Measurements from ENCODE around the gene PVALEF. TPM values are rescaled to one million over a fixed set of nuclear protein-coding genes. Genes with fewer than 3 reads are reported as not detected.

The PVALEF gene
- total and polyA plus RNA-seq, 8 donors: 0.11 to 0.74 (median 0.25) TPM; not detected in 2

DNA sequence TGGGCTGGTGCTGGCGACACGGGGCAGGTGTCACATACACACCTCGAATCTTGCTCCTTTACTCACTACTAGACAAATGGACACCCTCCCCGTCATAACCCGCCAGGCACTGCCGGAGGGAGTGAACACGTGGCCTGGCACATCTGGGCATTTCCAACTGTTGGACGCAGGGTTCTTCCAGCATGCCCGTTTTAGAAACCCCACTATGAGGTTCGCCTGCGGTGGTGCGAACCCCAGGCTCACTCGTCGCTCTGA lies 64.3 kb downstream of the PVALEF start:
- peaks cover 0 to 2% of the 10 kb centered on the region in 2 donors for H3K9me3 ChIP-seq
- H3K36me3 ChIP-seq: peaks cover 0 to 59% of the 10 kb centered on the region in 2 donors
- no peak for ATAC-seq
- H3K4me1 ChIP-seq: peaks cover 0 to 19% of the 10 kb centered on the region in 2 donors
- intact Hi-C loops (cut with DNase I): no loop called here
- no peak overlapping the region for H3K4me3 ChIP-seq
- TF ChIP-seq, protein P1, sequence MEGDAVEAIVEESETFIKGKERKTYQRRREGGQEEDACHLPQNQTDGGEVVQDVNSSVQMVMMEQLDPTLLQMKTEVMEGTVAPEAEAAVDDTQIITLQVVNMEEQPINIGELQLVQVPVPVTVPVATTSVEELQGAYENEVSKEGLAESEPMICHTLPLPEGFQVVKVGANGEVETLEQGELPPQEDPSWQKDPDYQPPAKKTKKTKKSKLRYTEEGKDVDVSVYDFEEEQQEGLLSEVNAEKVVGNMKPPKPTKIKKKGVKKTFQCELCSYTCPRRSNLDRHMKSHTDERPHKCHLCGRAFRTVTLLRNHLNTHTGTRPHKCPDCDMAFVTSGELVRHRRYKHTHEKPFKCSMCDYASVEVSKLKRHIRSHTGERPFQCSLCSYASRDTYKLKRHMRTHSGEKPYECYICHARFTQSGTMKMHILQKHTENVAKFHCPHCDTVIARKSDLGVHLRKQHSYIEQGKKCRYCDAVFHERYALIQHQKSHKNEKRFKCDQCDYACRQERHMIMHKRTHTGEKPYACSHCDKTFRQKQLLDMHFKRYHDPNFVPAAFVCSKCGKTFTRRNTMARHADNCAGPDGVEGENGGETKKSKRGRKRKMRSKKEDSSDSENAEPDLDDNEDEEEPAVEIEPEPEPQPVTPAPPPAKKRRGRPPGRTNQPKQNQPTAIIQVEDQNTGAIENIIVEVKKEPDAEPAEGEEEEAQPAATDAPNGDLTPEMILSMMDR (IDR thresholded peaks at IDR 0.05): no peak
- H3K27me3 ChIP-seq: no peaks in the 10 kb centered on the region
- H3K27ac ChIP-seq: no peak overlapping the region
- DNase-seq: no peak

DNA sequence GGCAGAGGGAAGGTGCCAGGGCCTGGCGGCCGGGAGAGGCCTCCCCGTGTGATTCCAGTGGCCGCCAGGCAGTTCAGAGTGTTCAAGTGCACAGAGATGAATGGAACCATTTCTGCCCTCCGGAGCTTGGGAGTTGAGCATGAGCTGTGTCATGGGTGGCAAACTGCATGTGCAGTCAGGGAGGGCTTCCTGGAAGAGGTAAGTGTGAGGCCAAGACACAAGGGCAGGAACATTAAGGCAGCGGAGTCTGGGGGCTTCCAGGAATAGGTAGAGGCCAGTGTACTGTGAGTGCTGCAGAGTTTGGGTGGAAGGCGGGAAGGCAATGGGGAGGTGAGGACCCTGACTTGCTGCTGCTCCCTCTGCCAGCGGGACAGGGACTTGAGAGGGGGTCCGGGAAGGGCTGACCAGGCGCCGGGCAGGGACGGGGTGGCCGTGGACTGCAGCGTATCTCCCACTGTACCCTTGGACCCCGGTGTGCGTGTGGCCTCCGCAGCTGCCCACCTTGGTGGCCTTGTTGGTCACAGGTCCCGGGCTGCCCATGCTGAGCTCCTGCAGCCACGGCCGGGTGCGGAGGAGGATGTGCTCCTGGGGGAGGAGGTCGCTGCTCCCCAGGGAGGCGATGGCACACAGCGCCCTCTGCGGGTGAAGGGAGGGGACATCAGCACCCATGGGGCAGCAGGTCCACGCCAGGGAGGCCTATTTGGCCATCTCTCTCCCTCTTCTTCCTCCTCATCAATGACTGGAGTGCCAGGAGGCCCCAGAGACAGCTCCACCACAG lies 64.9 kb downstream of the PVALEF start:
- DNase-seq: peak in 1 of 4 donors; percentile 76
- Histone ChIP-seq H3K9me3 (peaks cover 0 to 2% of the 10 kb centered on the region in 2 donors), H3K27ac (no peak overlapping the region), H3K36me3 (peaks cover 0 to 60% of the 10 kb centered on the region in 2 donors), H3K4me3 (no peak overlapping the region), H3K4me1 (peaks cover 0 to 19% of the 10 kb centered on the region in 2 donors), H3K27me3 (no peaks in the 10 kb centered on the region)
- peak; percentile 9 for ATAC-seq
- intact Hi-C loops (cut with DNase I): no loop called here
- TF ChIP-seq, protein P1 (IDR thresholded peaks at IDR 0.05): no peak

DNA sequence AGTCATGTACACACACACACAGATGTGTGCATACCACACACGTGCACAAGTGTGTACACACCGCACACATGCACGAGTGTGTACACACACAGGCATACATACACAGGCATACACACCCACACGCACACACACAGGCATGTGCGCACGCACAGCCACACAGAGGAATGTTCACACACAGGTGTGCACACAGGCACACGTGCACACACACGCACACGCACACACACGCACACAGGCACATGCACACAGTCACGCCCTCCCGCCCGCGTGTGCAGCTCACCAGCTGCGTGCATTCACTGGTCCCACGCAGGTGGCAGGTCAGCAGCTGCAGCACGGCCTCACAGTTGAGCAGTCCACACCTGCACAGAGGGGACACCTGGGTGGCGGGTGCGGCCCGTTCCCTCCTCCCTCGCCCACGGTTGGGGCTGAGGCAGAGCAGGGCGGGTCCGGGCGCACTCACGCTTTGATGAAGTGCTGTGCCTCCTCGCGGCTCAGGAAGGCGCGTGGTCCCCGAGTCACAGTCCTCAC lies 65.9 kb downstream of the PVALEF start:
- peaks cover 0 to 70% of the 10 kb centered on the region in 2 donors for H3K36me3 ChIP-seq

DNA sequence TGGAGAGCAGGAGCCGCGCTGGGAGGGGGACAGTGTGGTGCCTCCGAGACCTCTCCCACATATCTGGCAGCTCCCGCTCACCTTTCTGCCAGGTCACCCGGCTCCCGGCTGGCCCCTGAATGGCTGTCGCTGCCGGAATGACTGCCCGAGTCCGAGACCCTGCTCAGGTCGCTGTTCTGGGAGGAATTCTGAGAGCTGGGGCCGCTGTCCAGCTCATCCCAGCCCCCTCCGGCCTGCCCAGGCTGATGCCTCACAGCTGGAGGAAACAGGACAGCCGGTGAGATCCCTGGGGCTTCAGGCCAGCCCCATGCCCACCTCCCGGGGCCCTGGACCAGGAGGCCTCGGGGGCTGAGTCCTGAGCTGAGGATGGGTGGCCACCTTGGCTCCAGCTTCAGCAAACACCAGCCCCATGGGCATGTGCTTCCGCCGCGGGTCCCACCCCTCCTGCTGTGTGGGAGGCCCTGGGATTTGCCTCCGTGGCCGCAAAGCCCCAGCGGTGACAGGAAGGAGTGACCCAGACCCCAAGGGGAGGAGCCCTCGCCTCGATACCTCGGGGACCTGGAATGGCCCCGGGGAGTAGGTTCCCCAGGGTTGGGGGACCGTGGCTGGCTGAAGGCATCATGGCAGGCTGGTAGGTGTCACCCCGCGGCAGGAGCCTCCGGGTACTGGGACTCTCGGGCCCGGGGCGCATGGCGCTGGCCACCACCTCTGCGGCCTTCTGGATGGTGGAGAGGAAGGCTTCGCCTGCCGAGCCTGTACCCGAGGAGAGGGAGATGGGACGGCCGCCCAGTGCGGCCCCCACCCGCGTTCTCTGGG lies 66.7 kb downstream of the PVALEF start:
- DNase-seq (peak in 1 of 4 donors; percentile 77), ATAC-seq (no peak)
- TF ChIP-seq, protein P1 (IDR thresholded peaks at IDR 0.05): no peak
- H3K9me3 ChIP-seq: peaks cover 0 to 2% of the 10 kb centered on the region in 2 donors
- H3K36me3 ChIP-seq: peaks cover 0 to 77% of the 10 kb centered on the region in 2 donors
- peaks cover 0 to 31% of the 10 kb centered on the region in 2 donors for H3K4me1 ChIP-seq
- intact Hi-C loops (cut with DNase I): no loop called here
- no peaks in the 10 kb centered on the region for H3K27me3 ChIP-seq
- no peak overlapping the region for H3K4me3 ChIP-seq
- H3K27ac ChIP-seq: no peak overlapping the region

More for the DNA sequence above, 65.9 kb downstream of the PVALEF start:
- peaks cover 0 to 23% of the 10 kb centered on the region in 2 donors for H3K4me1 ChIP-seq
- intact Hi-C loops (cut with DNase I): no loop called here
- H3K9me3 ChIP-seq: peaks cover 0 to 2% of the 10 kb centered on the region in 2 donors
- no peak overlapping the region for H3K27ac ChIP-seq
- DNase-seq (peak in 1 of 4 donors; percentile 75), ATAC-seq (no peak)
- H3K4me3 ChIP-seq: no peak overlapping the region
- TF ChIP-seq, protein P1 (IDR thresholded peaks at IDR 0.05): no peak
- H3K27me3 ChIP-seq: no peaks in the 10 kb centered on the region

Small RNA genes within 50 kb of the gene (microRNA-seq; reads per million reads assigned to microRNA genes)
- gene MIR1250 (0.41 to 1.2 reads per million in 2 donors), gene MIR3065 (0 reads per million in 2 donors), gene MIR338 (0 reads per million in 2 donors), gene MIR657 (0 reads per million in 2 donors)

Other genes with a start within 250 kb of the PVALEF start
- 10 to 100 TPM; 28.2 to 32.7 TPM for gene CHMP6, start 173.7 kb upstream of the PVALEF start, total RNA-seq
- gene CHMP6, start 173.7 kb upstream of the PVALEF start, polyA plus RNA-seq (ENCODE audit: insufficient read length in 6 of 6): 10 to 100 TPM; 24.1 to 29.9 (median 28.3) TPM
- 100 to 1,000 TPM in 1 of 2 donors, 10 to 100 TPM in 1; 76.3 to 135 TPM for gene BAIAP2, start 130.4 kb upstream of the PVALEF start, total RNA-seq
- 10 to 100 TPM; 40.9 to 58.4 (median 46.4) TPM for gene BAIAP2, start 130.4 kb upstream of the PVALEF start, polyA plus RNA-seq (ENCODE audit: insufficient read length in 6 of 6)
- 10 to 100 TPM; 26.7 to 48.5 TPM for gene AATK, start 714 bp downstream of the PVALEF start, total RNA-seq
- 10 to 100 TPM; 13.3 to 26.7 (median 16.7) TPM for gene AATK, start 714 bp downstream of the PVALEF start, polyA plus RNA-seq (ENCODE audit: insufficient read length in 6 of 6)
- gene CEP131, start 57.5 kb downstream of the PVALEF start, total RNA-seq: 1 to 10 TPM; 7.7 to 9.0 TPM
- 10 to 100 TPM; 15.7 to 21.0 (median 17.5) TPM for gene CEP131, start 57.5 kb downstream of the PVALEF start, polyA plus RNA-seq (ENCODE audit: insufficient read length in 6 of 6)
- gene TEPSIN, start 73.5 kb downstream of the PVALEF start, total RNA-seq: 10 to 100 TPM; 32.3 to 41.2 TPM
- gene TEPSIN, start 73.5 kb downstream of the PVALEF start, polyA plus RNA-seq (ENCODE audit: insufficient read length in 6 of 6): 10 to 100 TPM; 15.9 to 25.2 (median 18.5) TPM
- 10 to 100 TPM; 38.3 to 42.2 TPM for gene NDUFAF8, start 73.8 kb downstream of the PVALEF start, total RNA-seq
- gene NDUFAF8, start 73.8 kb downstream of the PVALEF start, polyA plus RNA-seq (ENCODE audit: insufficient read length in 6 of 6): 10 to 100 TPM; 27.5 to 48.0 (median 39.1) TPM
- 100 to 1,000 TPM in 1 of 2 donors, 10 to 100 TPM in 1; 79.9 to 109 TPM for gene SLC38A10, start 129.8 kb downstream of the PVALEF start, total RNA-seq
- gene SLC38A10, start 129.8 kb downstream of the PVALEF start, polyA plus RNA-seq (ENCODE audit: insufficient read length in 6 of 6): 10 to 100 TPM; 48.4 to 96.6 (median 59.2) TPM
- 10 to 100 TPM; 13.6 to 19.8 TPM for gene BAHCC1, start 229.9 kb downstream of the PVALEF start, total RNA-seq
- gene BAHCC1, start 229.9 kb downstream of the PVALEF start, polyA plus RNA-seq (ENCODE audit: insufficient read length in 6 of 6): 10 to 100 TPM; 15.8 to 28.5 (median 23.6) TPM

Measured in left lung (tissue), 10 donors.